Astrocyte of the spinal cord (primary cell): ENCODE measurements around the gene LEF1.

Source experiments
- DNase-seq: peaks from one replicate; pipeline ENCODE4 v3.0.0; 2011; ENCODE audit warnings: low read depth, low spot score
- H3K4me3 ChIP-seq: 2 replicates; pipeline ENCODE4 v1.5.1; 2011; ENCODE audit warnings: low read depth, mild to moderate bottlenecking, low read length, moderate library complexity
- in situ Hi-C: cut with HindIII; loops from 2 replicates; pipeline ENCODE4 v1.10.0; 2017; ENCODE audit warnings: low sequenced_read_pairs
- TF ChIP-seq, protein P1 (sequence below): IDR thresholded peaks from 2 replicates; pipeline ENCODE4 v1.5.1; 2012; ENCODE audit warnings: low read depth, mild to moderate bottlenecking, low read length, inconsistent platforms

LEF1 gene

DNA sequence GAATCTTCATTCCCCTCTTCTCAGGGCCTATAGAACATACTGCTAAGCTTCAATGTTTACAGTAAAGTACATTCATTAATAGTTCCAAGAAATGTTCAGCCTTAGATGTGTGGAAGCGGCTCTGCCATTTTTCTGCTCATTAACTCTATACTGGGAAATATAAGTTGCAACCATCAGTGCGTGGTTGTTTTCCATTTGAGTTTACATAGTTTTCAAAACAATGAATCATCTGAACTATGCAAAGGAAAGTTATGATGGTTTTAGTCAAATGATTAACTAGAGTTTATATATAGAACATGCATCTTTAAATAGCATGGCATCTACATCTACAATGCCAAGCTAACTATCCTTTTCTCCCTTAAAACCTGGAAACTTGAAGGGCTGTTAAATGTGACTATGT, 29.6 kb downstream of the LEF1 start:
- TF ChIP-seq, protein P1, sequence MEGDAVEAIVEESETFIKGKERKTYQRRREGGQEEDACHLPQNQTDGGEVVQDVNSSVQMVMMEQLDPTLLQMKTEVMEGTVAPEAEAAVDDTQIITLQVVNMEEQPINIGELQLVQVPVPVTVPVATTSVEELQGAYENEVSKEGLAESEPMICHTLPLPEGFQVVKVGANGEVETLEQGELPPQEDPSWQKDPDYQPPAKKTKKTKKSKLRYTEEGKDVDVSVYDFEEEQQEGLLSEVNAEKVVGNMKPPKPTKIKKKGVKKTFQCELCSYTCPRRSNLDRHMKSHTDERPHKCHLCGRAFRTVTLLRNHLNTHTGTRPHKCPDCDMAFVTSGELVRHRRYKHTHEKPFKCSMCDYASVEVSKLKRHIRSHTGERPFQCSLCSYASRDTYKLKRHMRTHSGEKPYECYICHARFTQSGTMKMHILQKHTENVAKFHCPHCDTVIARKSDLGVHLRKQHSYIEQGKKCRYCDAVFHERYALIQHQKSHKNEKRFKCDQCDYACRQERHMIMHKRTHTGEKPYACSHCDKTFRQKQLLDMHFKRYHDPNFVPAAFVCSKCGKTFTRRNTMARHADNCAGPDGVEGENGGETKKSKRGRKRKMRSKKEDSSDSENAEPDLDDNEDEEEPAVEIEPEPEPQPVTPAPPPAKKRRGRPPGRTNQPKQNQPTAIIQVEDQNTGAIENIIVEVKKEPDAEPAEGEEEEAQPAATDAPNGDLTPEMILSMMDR, result no peak
- no peak overlapping the region for H3K4me3 ChIP-seq
- no peak for DNase-seq
- in situ Hi-C loops, result no loop called here

DNA sequence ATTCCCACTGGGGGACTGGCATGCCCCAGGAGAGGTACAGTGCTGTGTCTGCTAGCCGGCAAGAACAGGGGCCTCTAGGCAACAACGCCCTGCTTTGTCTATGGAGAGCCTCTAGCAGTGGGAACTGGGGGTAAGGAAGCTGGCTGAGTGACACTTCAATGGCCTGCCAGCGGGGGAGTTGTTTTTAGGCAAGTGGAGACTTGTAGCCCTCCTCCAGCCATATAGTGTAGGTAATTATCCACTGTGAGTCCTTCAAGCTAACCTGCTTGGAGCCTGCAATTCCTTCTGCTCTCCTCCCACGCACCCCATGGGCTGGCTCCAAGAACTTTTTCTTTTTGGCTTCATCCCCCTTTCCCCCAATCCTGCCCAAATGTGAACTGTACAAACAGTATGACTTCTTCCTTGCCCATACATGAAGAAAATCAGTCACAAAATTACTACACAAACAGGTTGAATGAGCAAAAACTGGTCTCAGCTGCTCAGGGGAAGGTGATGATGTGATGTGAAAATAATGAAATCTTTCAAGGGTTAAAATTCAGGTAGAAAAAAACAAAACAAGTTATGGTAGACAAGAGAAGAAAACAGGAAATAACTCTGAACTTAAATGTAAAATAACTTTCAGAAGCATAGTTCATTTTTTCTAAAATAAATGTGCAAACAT, 33.1 kb downstream of the LEF1 start:
- H3K4me3 ChIP-seq, result no peak overlapping the region
- no peak for DNase-seq
- in situ Hi-C loops, result no loop called here
- TF ChIP-seq, protein P1, result no peak

DNA sequence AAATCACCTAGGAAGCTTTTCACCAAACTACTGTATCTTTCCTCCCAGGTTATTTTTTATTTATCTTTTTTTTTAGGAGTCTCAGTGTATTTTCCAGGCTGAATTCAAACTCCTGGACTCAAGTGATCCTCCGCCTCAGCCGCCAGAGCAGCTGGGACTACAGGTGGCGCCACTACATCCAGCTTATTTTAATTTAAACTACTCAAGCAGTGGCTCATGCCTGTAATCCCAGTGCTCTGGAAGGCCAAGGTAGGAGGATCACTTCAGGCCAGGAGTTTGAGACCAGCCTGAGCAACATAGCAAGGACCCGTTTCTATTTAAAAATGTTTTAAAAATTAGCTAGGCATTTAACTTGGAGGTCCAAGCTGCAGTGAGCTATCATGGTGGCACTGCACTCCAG, 37.8 kb downstream of the LEF1 start:
- TF ChIP-seq, protein P1, result peak; percentile 35
- in situ Hi-C loops, result no loop called here
- DNase-seq, result no peak
- H3K4me3 ChIP-seq, result no peak overlapping the region

DNA sequence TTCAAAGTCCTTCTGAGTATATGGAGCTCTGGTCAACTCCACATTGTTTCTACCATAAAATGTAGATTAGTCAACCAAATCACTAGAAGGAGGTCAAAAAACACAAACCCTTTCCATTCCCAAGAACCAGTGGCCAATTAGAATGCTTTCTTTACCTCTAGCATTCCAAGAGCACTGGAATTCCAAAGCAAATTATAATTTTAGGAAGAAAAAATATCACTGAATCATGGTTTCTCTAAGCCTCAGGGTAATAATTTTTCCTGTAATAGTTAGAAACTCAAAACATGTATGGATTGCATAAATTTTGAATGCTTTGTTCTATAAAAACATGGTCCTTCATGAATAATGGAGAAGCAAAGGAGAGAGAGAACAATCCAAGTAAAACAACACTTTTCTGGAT, 39.5 kb downstream of the LEF1 start:
- no peak for DNase-seq
- TF ChIP-seq, protein P1, result no peak
- in situ Hi-C loops, result no loop called here

DNA sequence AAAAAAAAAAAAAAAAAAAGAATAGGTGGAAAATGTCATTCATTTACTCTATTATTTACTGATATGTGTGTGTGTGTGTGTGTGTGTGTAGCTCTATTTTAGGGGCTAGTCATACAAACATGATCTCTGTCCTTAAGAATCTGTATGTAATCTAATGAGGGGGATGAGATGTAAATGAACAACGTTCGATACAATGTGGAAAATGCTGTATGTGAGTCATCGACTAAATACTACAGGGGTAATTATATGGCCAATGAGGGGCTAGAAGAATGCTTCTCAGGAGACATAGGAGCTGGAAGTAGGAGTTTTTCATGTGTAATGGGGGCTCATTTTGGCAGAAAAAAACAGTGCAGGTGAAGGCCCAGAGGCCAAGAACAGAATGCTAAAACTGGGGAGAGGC, 41.9 kb downstream of the LEF1 start:
- no peak for DNase-seq
- H3K4me3 ChIP-seq, result no peak overlapping the region
- TF ChIP-seq, protein P1, result no peak
- in situ Hi-C loops, result no loop called here

More for the DNA sequence above, 39.5 kb downstream of the LEF1 start:
- no peak overlapping the region for H3K4me3 ChIP-seq

DNA sequence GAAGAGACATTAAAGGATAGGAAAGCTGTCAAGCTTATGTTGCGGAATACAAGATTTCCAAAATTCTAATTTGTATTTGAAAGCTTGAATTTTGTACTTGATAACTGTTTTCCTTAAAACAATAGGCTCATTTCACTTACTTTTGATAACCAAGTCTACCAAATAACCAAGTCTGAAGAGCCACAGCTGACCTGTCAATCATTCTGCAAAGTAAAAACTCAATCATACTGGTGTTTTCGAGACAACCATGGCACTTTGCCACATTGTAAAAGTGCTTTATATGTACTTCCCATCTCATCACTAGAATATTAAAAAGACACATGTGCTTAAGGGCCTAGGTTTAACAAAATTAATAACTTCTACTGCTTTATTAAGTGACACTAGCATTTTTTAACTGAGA, 47.9 kb downstream of the LEF1 start:
- in situ Hi-C loops, result no loop called here
- no peak overlapping the region for H3K4me3 ChIP-seq
- DNase-seq, result no peak
- TF ChIP-seq, protein P1, result no peak
